HG02678 (cell line): Measurements from ENCODE around the gene NR2F2.
A peak's percentile ranks its signal among the peaks of the same experiment; 100 is the strongest.

Source experiments
- ATAC-seq: cut with Tn5 transposase; IDR thresholded peaks from one replicate; pipeline ENCODE4 v1.9.1; 2021; ENCODE audit warnings: mild to moderate bottlenecking, moderate library complexity; ENCODE audit not compliant: unreplicated experiment

The NR2F2 gene

GRCh38 chr15:96330450-96331143 is at the start of gene NR2F2:
Gene NR2F2, plus strand, starts transcription at chr15:96330700. Its CDS starts 1,406 bp downstream, at chr15:96332106.
- peak; percentile 81 for ATAC-seq

GRCh38 chr15:96285305-96285704 is 45.2 kb upstream of the NR2F2 start:
- no peak for ATAC-seq

GRCh38 chr15:96285729-96286254 is 44.7 kb upstream of the NR2F2 start:
- ATAC-seq = no peak

DNA sequence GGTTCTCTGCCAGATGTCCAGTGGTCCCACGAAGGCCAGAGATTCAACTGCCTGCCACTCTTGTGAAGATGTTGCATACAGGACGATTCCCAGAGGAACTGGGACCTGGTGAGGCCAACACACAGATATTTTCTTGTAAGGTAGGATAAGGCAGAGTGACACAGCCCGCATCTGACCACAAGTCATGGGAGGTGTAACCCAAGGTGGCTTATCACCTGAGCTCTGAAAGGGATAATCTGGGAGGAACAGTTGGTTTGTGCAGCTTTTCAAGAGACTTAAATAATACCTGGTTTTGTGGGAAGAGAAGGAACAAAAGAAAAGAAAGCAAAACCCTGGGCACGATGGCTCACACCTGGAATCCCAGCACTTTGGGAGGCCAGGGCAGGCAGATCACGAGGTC is 39.8 kb upstream of the NR2F2 start:
- no peak for ATAC-seq

DNA sequence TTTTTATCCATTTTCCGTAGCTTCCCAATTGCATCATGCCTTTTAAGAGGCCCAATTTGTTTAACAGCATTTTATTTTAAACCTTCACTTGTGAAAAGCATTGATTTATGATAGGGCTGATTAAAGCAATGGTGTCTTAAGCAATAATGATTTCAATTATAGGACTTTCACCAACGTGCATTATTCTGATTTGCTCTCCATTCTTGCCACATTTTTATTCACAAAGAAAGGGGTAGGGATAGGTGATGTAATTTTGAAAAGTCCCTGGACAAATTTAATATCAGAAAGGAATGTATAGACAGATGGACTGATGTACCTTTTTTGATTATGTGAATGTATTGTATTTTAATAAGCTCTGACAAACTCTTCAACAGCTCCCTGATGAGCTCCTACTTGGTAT is 37.9 kb upstream of the NR2F2 start:
- no peak for ATAC-seq

- no peak for ATAC-seq
These were observed 37.1 kb upstream of the NR2F2 start for GRCh38 chr15:96293441-96293840.

DNA sequence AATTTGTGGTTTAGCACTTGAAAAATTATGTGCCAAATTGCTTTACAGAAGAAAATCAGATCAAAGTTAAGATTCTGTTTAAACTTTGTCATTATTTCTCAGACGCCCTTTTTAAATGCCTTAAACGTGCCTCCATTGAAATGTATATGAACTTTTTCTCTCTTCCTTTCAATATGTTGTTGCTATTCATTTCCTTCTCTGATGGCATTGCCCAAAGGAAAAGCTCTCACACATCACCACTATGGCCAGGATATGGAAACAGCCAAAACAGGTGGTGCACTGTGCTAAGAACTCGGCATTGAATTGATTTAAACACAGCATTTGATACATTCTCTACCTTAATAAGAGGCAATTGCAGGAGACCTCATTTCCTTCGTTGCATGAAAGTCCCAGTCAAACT is 35.7 kb upstream of the NR2F2 start:
- no peak for ATAC-seq

DNA sequence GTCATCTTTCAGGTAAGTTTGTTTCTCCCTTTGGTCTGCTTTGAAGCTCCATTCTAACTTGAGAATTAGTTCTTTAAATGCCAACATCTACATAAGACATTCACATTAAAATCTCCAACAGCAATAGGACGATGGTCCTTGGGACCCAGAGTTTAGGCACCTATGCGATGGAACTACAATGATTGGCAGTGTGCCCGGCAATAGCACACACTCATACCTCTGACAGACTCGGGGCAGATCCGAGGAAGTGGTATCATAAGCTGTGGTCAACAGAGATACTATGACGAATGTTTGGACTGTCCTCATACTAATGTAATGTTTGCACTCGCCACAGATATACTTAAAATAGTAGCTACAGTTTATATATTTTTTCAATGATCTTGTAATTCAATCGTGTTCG is 34.2 kb upstream of the NR2F2 start:
- ATAC-seq = no peak

- ATAC-seq = no peak
These were observed 32.7 kb upstream of the NR2F2 start for GRCh38 chr15:96297783-96298182.

DNA sequence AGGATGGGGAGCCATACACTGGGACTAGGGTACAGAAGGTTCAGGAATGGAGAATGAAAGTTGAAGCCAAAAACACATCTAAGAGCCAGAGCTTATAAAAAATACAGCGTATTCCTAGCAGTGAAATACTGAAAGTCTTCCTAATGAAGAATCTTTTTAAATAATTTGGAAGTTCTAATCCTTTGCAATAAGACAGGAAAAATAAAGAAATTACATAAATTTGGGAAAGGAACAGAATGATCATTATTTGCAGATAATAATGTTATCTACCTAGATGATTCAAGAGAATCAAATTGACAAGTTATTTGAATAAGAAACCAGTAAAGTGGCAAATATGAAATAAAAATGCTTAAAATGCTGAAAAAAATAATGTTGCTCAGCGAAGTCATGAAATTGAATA is 32.3 kb upstream of the NR2F2 start:
- no peak for ATAC-seq

GRCh38 chr15:96300836-96301235 is 29.7 kb upstream of the NR2F2 start:
- ATAC-seq = no peak

DNA sequence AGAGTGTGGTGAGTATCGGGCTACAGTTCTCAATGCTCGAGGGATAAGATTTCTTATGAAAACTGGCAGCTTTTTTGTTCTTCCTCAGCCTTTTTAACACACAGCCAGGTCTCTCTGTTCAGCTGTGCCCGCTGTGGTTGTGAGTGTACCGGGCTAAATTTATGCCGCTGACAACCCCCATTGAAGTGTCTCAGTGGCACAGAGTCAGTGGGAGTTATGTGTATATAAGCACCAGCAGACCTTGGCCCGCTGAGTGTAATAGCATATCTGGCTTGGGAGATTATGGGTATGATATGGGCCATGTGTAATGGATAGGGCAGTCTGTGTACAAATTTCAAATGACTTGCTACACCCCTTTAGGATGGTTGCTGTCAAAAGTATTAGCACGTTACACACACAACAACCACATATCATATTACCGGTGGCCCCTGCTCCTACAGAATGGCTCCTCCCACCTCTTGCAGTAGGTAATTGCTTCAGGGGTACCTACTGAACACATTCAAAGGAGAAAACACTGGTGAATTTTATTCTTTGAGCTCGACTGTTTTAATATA is 26.9 kb upstream of the NR2F2 start:
- no peak for ATAC-seq

DNA sequence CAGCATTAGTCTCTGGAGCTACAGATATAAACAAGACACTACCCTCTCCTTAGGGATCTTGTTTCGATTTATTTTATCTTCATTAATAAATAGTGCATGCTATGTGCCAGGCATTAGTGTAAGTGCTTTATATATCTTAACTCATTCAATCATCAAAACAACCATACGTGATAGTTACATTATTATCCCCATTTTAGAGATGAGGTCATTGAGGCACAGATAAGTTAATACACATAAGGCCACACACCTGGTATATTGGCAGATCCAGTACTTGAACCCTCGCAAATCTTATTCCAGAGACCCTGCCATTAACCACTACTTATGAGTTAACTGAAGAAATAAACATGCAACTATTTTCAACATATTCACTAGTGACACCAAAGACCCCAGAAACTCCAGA is 25.7 kb upstream of the NR2F2 start:
- no peak for ATAC-seq

- no peak for ATAC-seq
These were observed 24.2 kb upstream of the NR2F2 start for GRCh38 chr15:96306321-96306720.

GRCh38 chr15:96307856-96308394 is 22.6 kb upstream of the NR2F2 start:
- ATAC-seq = no peak

DNA sequence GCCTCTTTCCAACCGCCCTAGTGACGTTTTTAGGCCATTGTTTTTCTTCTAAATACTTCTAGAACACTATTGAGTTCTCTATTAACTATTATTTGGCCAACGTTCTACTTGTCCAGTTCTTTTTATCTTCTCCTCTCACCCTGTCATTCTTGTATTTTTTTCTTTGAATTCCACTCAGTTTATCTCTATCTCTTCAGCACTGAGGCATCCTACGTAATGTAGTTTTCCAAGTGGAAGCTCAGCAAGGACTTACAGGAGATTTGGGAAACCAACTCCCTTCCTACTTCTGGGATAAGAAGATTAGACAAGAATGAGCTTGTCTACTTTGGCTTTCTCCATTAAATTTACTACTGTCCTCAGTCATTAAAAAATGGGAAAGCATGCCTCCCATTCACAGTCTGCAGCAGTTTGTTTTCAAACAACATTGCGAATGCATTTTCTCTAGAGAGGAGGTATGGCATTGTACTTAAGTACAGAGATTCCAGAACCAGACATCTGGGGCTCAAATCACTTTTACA is 21.3 kb upstream of the NR2F2 start:
- no peak for ATAC-seq

DNA sequence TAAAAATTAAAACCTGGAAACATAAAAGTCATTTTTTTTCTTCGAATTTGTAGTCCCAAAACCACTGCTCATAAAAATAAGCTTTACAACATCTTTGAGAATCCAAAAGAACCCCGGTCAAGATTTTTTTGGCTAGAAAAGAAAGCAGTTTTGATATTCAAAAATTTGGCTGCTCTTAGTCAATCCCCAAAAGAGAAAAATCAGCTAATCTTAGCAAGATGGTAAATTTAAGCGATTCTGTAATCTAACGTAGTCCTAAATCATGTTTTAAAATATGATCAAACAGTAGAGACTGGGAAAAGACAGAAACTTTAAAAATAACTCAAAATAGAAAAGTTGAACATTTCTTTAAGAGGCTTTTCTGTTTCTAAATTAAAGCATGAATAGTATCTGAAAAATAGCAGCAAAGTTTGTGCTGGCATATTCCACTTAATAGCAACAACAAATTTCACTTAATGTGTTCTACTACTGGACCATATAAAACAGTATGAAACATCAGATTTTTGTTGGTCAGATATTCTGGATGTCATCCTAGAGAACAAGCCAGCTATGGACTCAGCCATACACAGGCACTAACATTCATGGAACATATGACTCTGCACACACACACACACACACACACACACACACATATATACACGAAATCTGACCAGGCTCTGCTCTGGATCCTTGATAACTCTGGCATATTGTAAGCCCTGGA is 19.1 kb upstream of the NR2F2 start:
- ATAC-seq = no peak

GRCh38 chr15:96311956-96312294 is 18.6 kb upstream of the NR2F2 start:
- no peak for ATAC-seq

- ATAC-seq = no peak
These were observed 17.7 kb upstream of the NR2F2 start for GRCh38 chr15:96312641-96313335.

GRCh38 chr15:96314518-96314917 is 16.0 kb upstream of the NR2F2 start:
- no peak for ATAC-seq

DNA sequence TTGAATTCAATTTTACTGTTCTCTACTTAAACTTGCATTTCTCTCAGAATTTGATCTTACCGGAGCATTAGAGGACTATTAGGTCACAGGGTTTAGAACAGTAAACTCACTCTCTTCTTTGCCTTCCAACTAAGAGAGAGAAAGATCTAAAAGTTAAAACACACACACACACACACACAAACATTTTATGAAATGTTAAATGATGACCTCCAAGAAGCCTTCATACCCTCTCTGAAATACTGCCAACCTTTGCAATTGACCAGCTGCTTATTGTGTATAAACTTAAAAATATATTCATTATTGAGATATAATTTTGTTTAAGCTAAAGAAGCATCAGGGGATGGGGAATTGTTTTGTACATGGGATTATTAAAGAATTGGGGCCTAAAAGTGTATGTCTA is 15.5 kb upstream of the NR2F2 start:
- no peak for ATAC-seq
